H1 (cell line): ENCODE measurements around the gene CKAP2L. TPM values are rescaled to one million over a fixed set of nuclear protein-coding genes. Genes with fewer than 3 reads are reported as not detected.

ENCODE experiments used
- CTBP2 ChIP-seq: IDR thresholded peaks from 2 replicates; pipeline ENCODE4 v1.7.0; 2011; ENCODE audit warnings: borderline replicate concordance, mild to moderate bottlenecking, moderate library complexity, mixed read lengths, low read length; ENCODE audit not compliant: insufficient read depth, insufficient read length
- EGR1 ChIP-seq: IDR thresholded peaks from 2 replicates; pipeline ENCODE4 v1.6.1; 2011; ENCODE audit warnings: low read depth, low read length, borderline replicate concordance
- KDM1A ChIP-seq: fragments of 200-600, 300-600 bp; sonication (generic); IDR thresholded peaks from 2 replicates; pipeline ENCODE4 v1.7.1; 2016; ENCODE audit warnings: mild to moderate bottlenecking, low read length, borderline replicate concordance
- NANOG ChIP-seq: IDR thresholded peaks from 2 replicates; pipeline ENCODE4 v1.6.1; 2011; ENCODE audit warnings: low read length, low read depth, mild to moderate bottlenecking, inconsistent platforms; ENCODE audit not compliant: insufficient read depth, poor library complexity, severe bottlenecking
- RAD21 ChIP-seq, 2 experiments: IDR thresholded peaks in 1 of 2; conservative IDR thresholded peaks in 1 of 2; 2 replicates each; pipeline ENCODE4 v1.6.1; 2011; ENCODE audit warnings: low read depth in 2 of 2, low read length in 2 of 2, improper control_type of control experiment in 1 of 2, inconsistent platforms in 1 of 2, mild to moderate bottlenecking in 1 of 2, moderate library complexity in 1 of 2
- polyA plus RNA-seq, 7 experiments: library from polyadenylated mRNA; depleted of rRNA in 3 of 7; stranded (reverse) in 5 of 7; unstranded in 2 of 7; fragments of >200 nt in 5 of 7; fragments of 200-250 nt in 2 of 7; gene quantifications; 1 replicate in 5 of 7; 2 replicates in 1 of 7; 4 replicates in 1 of 7; pipeline versions ENCODE4 v1.2.1 to v1.2.3, GENCODE V29; 2011 to 2013; ENCODE audit warnings: missing spikeins in 2 of 7, mixed read lengths in 2 of 7
- total RNA-seq: library from RNA; stranded (reverse); fragmentation: NEBNext Ultra II Directional; extraction: Animal tissue kit (Norgen Biotek cat#: 25700); gene quantifications from 2 replicates; pipeline ENCODE4 v1.2.1, GENCODE V29; 2021

The CKAP2L gene
- total and polyA plus RNA-seq, 2 of the 8 experiments (the other 6 are each of a cell fraction or from before 2014, with no cell fraction given): 2.5 to 20.7 TPM

DNA sequence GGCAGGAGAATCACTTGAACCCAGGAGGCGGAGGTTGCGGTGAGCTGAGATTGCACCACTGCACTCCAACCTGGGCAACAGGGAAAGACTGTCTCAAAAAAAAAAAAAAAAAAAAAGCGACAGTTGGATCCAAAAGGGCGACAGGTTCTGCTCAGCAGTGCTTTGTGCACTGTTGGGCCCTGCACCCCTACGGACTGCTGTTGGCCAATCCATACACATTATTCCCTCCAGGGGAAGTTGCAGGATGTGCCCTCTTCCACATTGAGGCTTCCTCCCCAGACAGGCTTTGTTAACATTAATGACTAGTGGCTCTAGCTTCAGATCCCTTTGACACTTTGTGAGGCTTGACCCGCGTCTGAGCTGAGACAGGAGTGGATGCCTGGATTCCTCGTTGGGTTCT is 34.2 kb downstream of the CKAP2L start (continued):
- TF ChIP-seq RAD21 (IDR thresholded peaks at IDR 0.05 in 1 of 2, conservative IDR thresholded peaks at IDR 0.05 in 1 of 2; ENCODE audit: low read depth in 2 of 2, low read length in 2 of 2): no peak
- TF ChIP-seq EGR1: no peak
- TF ChIP-seq CTBP2: no peak
- no peak for TF ChIP-seq KDM1A
- TF ChIP-seq NANOG: no peak
